ENCODE measurements around the gene SLC25A36. TPM values are rescaled to one million over a fixed set of nuclear protein-coding genes. Genes with fewer than 3 reads are reported as not detected.

Gene SLC25A36
- total and polyA plus RNA-seq, 2 donors (not counting 3 experiments of a cell fraction or from before 2014, with no cell fraction given), result 17.7 to 38.8 TPM

GRCh38 chr3:140914384-140914945 is 27.2 kb upstream of the SLC25A36 start:
- Histone ChIP-seq H3K4me2 (ENCODE audit: insufficient read depth, low read length) (no peak overlapping the region), H3K9me1 (replicated peaks; ENCODE audit: control insufficient read depth, extremely low read depth, insufficient read depth, low read length) (no peaks in the 10 kb centered on the region), H3K79me2 (ENCODE audit: control insufficient read depth, insufficient read depth, low read length) (no peaks in the 10 kb centered on the region), H3K4me3 (replicated peaks in 1 of 3; ENCODE audit: insufficient read depth in 1 of 3, low read depth in 1 of 3, low read length in 3 of 3) (no peak overlapping the region), H3K27ac (ENCODE audit: insufficient read depth, low read depth, low read length) (no peak overlapping the region), H3K9me3 (replicated peaks; ENCODE audit: control insufficient read depth, insufficient read depth, low read length) (no peaks in the 10 kb centered on the region), H3K36me3 (ENCODE audit: control insufficient read depth in 2 of 2, extremely low read depth in 1 of 2, insufficient read depth in 2 of 2, low read length in 2 of 2) (no peaks in the 10 kb centered on the region), H3K4me1 (ENCODE audit: control insufficient read depth, extremely low read depth, insufficient read depth, low read length) (no peaks in the 10 kb centered on the region), H4K20me1 (replicated peaks; ENCODE audit: control insufficient read depth, extremely low read depth, insufficient read depth, low read length) (no peaks in the 10 kb centered on the region), H3K9ac (replicated peaks; ENCODE audit: extremely low read depth, insufficient read depth, low read length) (no peak overlapping the region), H3K27me3 (ENCODE audit: control insufficient read depth in 2 of 2, insufficient read depth in 2 of 2, low read length in 2 of 2) (peaks cover 0 to 3% of the 10 kb centered on the region in 2 experiments), H2AFZ (ENCODE audit: low read depth, low read length) (no peak overlapping the region)
- TF ChIP-seq EZH2 (IDR thresholded peaks at IDR 0.05; ENCODE audit: borderline replicate concordance, low read depth, low read length, severe bottlenecking) (no peak), POLR2AphosphoS5 (IDR thresholded peaks at IDR 0.05; ENCODE audit: insufficient read depth, low read depth, low read length) (no peak), GATA2 (IDR thresholded peaks at IDR 0.05; ENCODE audit: insufficient read depth, insufficient read length, low read depth, low read length) (no peak), MYC (IDR thresholded peaks at IDR 0.05; ENCODE audit: low read depth, low read length) (no peak), JUN (IDR thresholded peaks at IDR 0.05; ENCODE audit: borderline replicate concordance, insufficient read depth, insufficient read length, low read depth) (no peak), MAX (IDR thresholded peaks at IDR 0.05; ENCODE audit: insufficient read depth, insufficient read length) (no peak), FOS (IDR thresholded peaks at IDR 0.05; ENCODE audit: borderline replicate concordance, insufficient read depth, low read length) (no peak), POLR2A (IDR thresholded peaks at IDR 0.05; ENCODE audit: low read depth, low read length) (no peak), CTCF (IDR thresholded peaks at IDR 0.05; ENCODE audit: extremely low read depth in 1 of 2, insufficient read depth in 1 of 2, low read depth in 1 of 2, low read length in 2 of 2) (no peak)
- POLR2A ChIA-PET, result no interaction called here
- DNase-seq (ENCODE audit: low read depth, low spot score) (no peak), FAIRE-seq (no peak)
- BruUV-seq (replicated peaks), result no TSS peak
- intact Hi-C loops (cut with micrococcal nuclease), result no loop called here
- dilution Hi-C loops (cut with MboI; ENCODE audit: extremely low pct_ligation_motif_present, low sequenced_read_pairs), result no loop called here
- CTCF ChIA-PET, result no interaction called here

Measured in endothelial cell of umbilical vein (primary cell).